ENCODE data around the gene ENDOV. TPM values are rescaled to one million over a fixed set of nuclear protein-coding genes. Genes with fewer than 3 reads are reported as not detected.
A peak's percentile ranks its signal among the peaks of the same experiment; 100 is the strongest.

Gene ENDOV
- total RNA-seq, 1 donor from 2014 or later, result 32.4 TPM

- intact Hi-C loops (cut with DNase I), result loop anchor here (5.0 kb wide), 1 partner anchor 644 kb away; no protein-coding TSS in a partner anchor
- DNase-seq (ENCODE audit: low spot score), result no peak
- ATAC-seq, result peak; percentile 1
Observed at GRCh38 chr17:80456465-80457235, 41.7 kb downstream of the ENDOV start.

- intact Hi-C loops (cut with DNase I), result loop anchor here (5.0 kb wide), 1 partner anchor 645 kb away; no protein-coding TSS in a partner anchor
- ATAC-seq (no peak), DNase-seq (ENCODE audit: low spot score) (no peak)
Observed at GRCh38 chr17:80457236-80457856, 42.4 kb downstream of the ENDOV start.

GRCh38 chr17:80458016-80458415, 43.0 kb downstream of the ENDOV start:
- intact Hi-C loops (cut with DNase I), result loop anchor here (5.0 kb wide), 1 partner anchor 646 kb away; no protein-coding TSS in a partner anchor
- DNase-seq (ENCODE audit: low spot score), result no peak
- ATAC-seq, result no peak

- no peak for DNase-seq (ENCODE audit: low spot score)
Observed at GRCh38 chr17:80459234-80459633, 44.3 kb downstream of the ENDOV start.

GRCh38 chr17:80460429-80460834, 45.5 kb downstream of the ENDOV start:
- intact Hi-C loops (cut with DNase I), result no loop called here
- ATAC-seq (no peak), DNase-seq (ENCODE audit: low spot score) (no peak)

More at GRCh38 chr17:80459234-80459633, 44.3 kb downstream of the ENDOV start:
- intact Hi-C loops (cut with DNase I), result loop anchor here (5.0 kb wide), 1 partner anchor 647 kb away; no protein-coding TSS in a partner anchor
- ATAC-seq, result no peak

GRCh38 chr17:80461528-80462160, 46.7 kb downstream of the ENDOV start:
- intact Hi-C loops (cut with DNase I), result no loop called here
- DNase-seq (ENCODE audit: low spot score), result no peak
- ATAC-seq, result no peak

- ATAC-seq, result no peak
- DNase-seq (ENCODE audit: low spot score), result no peak
- intact Hi-C loops (cut with DNase I), result no loop called here
Observed at GRCh38 chr17:80463784-80464400, 48.9 kb downstream of the ENDOV start.

GRCh38 chr17:80464486-80464885, 49.5 kb downstream of the ENDOV start:
- DNase-seq (ENCODE audit: low spot score) (no peak), ATAC-seq (peak; percentile 18)
- intact Hi-C loops (cut with DNase I), result no loop called here

GRCh38 chr17:80465327-80465974, 50.5 kb downstream of the ENDOV start:
- ATAC-seq (no peak), DNase-seq (ENCODE audit: low spot score) (no peak)
- intact Hi-C loops (cut with DNase I), result no loop called here

GRCh38 chr17:80466188-80466705, 51.3 kb downstream of the ENDOV start:
- ATAC-seq (no peak), DNase-seq (ENCODE audit: low spot score) (no peak)
- intact Hi-C loops (cut with DNase I), result no loop called here

- ATAC-seq (no peak), DNase-seq (ENCODE audit: low spot score) (no peak)
- intact Hi-C loops (cut with DNase I), result no loop called here
Observed at GRCh38 chr17:80468242-80468641, 53.3 kb downstream of the ENDOV start.

- intact Hi-C loops (cut with DNase I), result no loop called here
- no peak for DNase-seq (ENCODE audit: low spot score)
- ATAC-seq, result no peak
Observed at GRCh38 chr17:80468781-80469493, 54.0 kb downstream of the ENDOV start.

GRCh38 chr17:80469667-80470066, 54.7 kb downstream of the ENDOV start:
- intact Hi-C loops (cut with DNase I), result no loop called here

GRCh38 chr17:80470603-80471002, 55.6 kb downstream of the ENDOV start:
- DNase-seq (ENCODE audit: low spot score), result no peak
- no peak for ATAC-seq
- intact Hi-C loops (cut with DNase I), result no loop called here

More at GRCh38 chr17:80469667-80470066, 54.7 kb downstream of the ENDOV start:
- no peak for DNase-seq (ENCODE audit: low spot score)
- ATAC-seq, result no peak

GRCh38 chr17:80471922-80472321, 57.0 kb downstream of the ENDOV start:
- no peak for ATAC-seq
- intact Hi-C loops (cut with DNase I), result no loop called here
- DNase-seq (ENCODE audit: low spot score), result no peak

- intact Hi-C loops (cut with DNase I), result no loop called here
- DNase-seq (ENCODE audit: low spot score) (no peak), ATAC-seq (no peak)
Observed at GRCh38 chr17:80472996-80473395, 58.0 kb downstream of the ENDOV start.

GRCh38 chr17:80473701-80474100, 58.7 kb downstream of the ENDOV start:
- ATAC-seq, result no peak
- DNase-seq (ENCODE audit: low spot score), result no peak
- intact Hi-C loops (cut with DNase I), result no loop called here

All from sciatic nerve (tissue), 2 donors.